PC-9 (cell line): ENCODE data around the gene MED13L.

ENCODE experiments used
- EZH2 ChIP-seq: fragments of 200-600 bp; sonication (generic); IDR thresholded peaks from 2 replicates; pipeline ENCODE4 v1.8.0; 2017; ENCODE audit warnings: antibody characterized with exemption, low read depth
- TF ChIP-seq, protein P1 (sequence below): fragments of 200-600 bp; sonication (generic); conservative IDR thresholded peaks from 2 replicates; pipeline ENCODE4 v1.6.1; 2017; ENCODE audit warnings: mixed run types, antibody characterized with exemption, mild to moderate bottlenecking, moderate library complexity

GRCh38 chr12:115984616-115985015 lies 292.9 kb downstream of the MED13L start:
- TF ChIP-seq, protein P1, sequence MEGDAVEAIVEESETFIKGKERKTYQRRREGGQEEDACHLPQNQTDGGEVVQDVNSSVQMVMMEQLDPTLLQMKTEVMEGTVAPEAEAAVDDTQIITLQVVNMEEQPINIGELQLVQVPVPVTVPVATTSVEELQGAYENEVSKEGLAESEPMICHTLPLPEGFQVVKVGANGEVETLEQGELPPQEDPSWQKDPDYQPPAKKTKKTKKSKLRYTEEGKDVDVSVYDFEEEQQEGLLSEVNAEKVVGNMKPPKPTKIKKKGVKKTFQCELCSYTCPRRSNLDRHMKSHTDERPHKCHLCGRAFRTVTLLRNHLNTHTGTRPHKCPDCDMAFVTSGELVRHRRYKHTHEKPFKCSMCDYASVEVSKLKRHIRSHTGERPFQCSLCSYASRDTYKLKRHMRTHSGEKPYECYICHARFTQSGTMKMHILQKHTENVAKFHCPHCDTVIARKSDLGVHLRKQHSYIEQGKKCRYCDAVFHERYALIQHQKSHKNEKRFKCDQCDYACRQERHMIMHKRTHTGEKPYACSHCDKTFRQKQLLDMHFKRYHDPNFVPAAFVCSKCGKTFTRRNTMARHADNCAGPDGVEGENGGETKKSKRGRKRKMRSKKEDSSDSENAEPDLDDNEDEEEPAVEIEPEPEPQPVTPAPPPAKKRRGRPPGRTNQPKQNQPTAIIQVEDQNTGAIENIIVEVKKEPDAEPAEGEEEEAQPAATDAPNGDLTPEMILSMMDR, result no peak
- no peak for TF ChIP-seq EZH2
